Measurements from ENCODE around the gene DCAF15.
A peak's percentile ranks its signal among the peaks of the same experiment; 100 is the strongest.

The DCAF15 gene

DNA sequence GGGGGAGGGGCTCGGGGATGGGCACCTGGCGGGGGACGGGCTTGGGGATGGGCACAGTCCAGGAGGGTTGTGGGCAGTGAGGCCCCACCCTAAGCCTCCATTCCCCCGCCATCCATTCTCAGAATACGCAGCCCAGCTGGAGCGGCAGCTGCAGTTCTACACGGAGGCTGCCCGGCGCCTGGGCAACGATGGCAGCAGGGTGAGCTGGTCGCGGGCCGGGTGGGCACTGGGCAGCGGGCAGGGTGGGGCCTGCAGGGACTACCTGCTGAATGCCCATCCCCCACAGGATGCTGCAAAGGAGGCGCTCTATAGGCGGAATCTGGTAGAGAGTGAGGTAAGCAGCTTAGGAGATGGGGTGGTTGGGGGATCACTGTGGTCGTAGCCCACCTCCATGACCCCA is 22.4 kb upstream of the DCAF15 start:
- no peak for DNase-seq

DNA sequence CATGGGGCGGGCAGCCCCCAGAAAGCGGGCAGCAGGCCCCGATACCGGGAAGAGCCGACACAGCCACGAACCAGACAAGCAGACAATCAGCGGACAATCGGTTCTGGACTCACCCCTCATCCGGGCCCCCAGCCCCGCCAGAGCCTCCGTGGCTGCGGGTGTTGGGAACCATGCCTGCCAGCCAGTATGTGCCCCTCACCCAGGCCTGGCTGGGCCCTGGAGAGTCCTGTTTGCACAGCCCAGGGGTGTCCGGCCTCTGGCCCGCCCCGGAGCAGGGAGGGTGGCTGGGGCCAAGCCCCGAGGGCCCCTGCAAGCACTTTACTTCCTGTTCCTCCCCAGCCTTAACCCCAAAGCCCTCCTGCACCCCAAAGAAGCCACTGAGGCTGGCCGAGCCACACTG is 21.9 kb upstream of the DCAF15 start:
- no peak for DNase-seq

DNA sequence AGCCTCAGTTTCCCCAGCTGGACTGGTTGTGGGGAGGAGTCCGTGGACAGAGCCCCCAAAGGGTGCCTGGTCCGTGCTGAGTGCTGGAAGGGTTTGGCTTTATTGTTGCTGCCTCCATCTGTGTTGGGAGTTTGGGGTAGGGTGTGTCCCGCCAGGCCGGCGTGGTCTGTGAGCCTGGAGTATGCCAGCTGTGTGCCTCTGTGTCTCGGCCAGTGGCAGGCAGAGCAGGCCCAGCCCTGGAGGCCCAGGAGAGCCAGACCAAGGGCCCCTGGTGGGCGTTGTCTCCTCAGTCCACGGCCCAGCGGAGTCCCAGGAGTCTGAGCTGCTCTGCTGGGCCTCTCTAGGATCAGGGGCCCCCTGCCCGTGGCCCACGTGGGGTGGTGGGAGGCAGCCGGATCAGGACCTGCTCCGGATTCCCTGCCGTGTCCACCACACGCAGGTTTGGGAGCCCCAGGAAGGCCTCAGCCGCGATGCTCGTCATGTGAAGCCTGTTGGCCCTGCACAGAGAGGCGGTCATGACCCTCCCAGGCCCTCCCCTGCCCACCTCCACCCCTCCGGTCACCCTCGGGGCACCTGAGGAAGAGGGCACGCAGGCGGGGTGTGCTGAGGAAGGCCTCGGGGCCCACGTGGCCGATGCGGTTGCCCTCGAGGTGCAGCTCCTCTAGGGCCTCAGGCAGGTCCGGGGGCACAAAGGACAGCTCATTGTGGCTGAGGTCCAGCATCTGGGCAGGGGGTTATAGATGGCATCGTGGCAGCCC is 20.7 kb upstream of the DCAF15 start:
- DNase-seq: no peak

DNA sequence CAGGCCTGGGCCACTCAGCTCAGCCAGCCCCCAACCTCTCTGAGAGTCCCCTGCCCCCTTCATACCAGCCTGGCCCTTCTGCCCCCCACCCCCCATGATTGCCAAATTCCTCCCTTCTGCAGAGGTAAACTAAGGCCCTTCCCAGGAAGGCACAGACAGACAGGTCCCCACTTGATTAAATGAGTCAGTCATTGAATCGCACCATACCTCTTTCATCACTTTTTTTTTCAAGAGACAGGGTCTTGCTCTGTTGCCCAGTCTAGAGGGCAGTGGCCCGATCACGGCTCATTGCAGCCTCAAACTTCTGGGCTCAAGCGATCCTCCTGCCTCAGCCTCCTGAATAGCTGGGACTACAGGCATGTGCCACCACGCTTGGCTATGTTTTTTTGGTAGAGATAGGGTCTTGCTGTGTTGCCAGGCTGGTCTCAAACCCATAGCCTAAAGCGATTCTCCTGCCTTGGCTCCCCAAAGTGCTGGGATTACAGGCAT is 20.1 kb upstream of the DCAF15 start:
- DNase-seq: no peak

DNA sequence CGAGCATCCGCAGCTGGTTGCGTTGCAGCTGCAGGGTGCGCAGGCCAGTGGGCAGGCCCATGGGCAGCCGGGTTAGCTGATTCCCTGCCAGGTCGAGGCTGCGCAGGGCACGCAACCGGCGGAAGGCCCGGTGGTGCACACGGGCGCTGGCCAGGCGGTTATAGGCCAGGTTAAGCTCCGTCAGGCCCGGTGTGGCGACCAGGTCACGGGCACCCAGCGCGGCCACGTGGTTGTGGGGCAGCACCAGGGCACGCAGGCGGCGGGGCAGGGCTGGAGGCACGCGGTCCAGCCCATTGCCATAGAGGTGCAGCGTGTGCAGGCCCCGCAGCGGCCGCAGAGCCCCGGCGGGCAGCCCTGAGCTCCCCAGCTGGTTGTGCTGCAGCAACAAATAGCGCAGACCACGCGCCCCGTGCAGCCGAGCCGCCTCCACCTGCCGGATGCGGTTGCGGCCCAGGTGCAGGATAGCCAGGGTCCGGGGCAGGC is 19.4 kb upstream of the DCAF15 start:
- no peak for DNase-seq

DNA sequence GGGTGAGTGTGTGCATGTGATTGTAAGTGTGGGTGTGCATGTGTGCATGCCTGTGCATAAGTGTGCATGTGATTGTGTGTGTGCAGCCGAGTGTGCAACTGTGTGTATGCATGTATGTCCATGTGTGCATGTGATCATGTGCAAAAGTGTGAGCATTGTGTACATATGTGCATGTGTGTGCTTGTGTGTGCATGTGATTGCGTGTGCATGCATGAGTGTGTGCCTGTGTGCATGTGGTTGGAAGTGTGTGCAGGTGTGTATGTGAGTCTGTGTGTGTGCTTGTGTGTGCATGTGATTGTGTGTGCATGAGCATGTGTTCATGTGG is 17.6 kb upstream of the DCAF15 start:
- DNase-seq: no peak

DNA sequence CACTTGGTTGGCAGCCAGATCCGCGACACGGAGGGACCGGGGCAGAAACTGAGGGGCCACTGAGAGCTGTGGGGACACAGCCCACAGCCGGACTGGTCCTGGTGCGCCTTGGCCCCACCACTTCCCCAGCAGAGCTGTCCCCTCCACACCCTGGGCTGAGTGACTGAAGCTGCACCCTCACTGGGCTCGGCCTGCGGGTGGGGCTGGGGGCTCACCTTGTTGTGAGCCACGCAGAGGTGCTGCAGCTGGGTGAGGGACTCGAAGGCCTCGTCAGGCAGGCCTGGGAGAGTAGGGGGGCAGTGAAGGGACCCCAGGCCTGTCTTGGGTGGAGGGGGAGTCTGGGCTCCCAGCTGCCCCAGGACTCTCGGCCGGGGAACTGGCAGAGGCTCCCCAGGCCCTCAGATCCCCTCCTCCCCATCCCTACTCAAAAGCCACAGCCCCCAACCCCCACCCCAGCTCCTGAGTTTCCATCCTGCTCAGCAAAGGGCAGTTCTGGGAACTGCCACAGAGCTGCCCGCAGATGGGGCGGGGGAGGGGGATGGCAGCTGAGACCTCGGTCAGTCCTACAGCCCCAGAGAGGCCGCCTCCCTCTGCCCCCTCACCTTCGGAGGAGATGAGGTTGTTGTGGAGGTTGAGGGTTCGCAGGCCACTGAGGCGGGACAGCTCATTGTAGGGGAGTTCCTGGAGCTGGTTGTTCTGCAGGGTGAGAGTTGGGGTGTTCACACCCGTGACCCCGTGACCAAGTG is 16.4 kb upstream of the DCAF15 start:
- peak in 1 of 56 donors; percentile 14 for DNase-seq

DNA sequence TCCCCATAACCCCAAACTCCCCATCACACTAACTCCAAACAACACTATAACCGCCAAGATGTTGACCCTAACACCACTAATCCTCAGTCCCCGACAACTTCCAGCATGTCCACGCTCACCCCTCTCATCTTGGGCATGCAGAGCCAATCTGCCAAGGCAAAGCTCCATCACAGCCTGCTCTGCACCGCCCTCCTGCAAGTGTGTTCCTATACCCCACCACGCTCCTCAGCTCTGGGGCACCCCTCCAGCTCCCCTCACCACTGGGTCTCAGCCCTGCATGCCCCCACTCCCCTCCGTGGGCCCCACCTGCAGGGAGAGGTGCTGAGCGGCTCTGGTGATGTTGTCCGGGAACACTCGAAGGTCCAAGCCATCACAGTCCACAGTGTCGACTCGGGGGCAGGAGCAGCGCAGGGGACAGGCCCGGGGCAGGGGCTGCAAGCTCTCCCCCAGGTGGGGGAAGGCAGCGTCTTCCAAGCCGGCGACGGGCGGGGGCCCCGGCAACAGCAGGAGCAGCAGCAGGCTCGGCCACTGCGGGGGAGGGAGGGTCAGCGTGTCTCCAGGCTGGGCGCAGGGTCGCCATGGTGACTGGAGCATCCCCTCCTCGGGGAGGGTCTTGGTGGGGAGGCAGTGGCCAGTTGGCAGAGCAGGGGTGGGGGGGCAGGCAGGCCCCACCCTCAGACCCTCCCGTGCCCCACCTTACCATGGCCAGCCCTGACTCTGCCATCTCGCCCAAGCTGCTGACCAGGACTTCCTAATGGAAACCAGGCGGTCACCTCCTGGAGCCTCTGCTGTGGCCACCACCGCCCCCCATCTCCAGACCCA is 14.6 kb upstream of the DCAF15 start:
- peak in 1 of 56 donors; percentile 30 for DNase-seq

DNA sequence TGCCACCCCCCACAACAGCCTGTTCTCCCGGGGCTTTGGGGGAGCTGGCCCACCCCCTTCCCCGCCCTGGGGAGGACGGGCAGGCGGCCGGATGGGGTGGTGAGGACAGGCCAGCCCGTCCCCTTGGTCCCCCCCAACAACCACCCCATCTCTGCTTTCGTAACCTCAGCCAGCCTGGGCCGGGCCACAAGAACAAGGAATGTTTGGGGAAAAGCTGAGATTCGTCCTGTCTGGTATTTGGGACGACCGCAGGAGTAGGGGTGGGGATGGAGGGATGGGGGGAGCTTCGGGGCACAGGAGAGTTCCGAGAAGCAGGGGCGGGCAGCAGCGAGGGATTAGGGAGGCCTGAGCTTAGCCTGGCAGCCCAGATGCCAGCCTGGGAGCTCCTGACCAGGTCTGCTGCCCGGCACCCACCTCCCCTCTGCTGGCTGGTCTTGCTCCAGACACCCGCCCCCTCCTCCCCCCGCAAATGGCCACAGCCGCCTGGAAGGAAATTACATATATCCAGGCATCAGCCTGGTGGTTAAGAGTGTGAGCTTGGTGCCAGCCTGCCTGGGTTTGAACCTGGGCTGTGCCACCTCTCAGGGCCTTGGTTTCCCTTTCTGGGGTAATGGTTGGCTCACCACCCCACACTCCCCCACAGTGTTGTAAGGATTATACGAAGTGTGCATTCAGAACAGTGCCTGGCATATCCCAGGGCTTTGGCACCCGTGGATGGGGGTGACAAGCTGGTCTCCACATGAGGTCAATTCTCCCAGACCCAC is 13.8 kb upstream of the DCAF15 start, which contains the start of gene PODNL1:
PODNL1 (minus strand) TSS at position 117 of the 764 bp plus-strand sequence. CDS start 236 bp downstream, outside the sequence.
- DNase-seq: peak in 1 of 56 donors; percentile 7

DNA sequence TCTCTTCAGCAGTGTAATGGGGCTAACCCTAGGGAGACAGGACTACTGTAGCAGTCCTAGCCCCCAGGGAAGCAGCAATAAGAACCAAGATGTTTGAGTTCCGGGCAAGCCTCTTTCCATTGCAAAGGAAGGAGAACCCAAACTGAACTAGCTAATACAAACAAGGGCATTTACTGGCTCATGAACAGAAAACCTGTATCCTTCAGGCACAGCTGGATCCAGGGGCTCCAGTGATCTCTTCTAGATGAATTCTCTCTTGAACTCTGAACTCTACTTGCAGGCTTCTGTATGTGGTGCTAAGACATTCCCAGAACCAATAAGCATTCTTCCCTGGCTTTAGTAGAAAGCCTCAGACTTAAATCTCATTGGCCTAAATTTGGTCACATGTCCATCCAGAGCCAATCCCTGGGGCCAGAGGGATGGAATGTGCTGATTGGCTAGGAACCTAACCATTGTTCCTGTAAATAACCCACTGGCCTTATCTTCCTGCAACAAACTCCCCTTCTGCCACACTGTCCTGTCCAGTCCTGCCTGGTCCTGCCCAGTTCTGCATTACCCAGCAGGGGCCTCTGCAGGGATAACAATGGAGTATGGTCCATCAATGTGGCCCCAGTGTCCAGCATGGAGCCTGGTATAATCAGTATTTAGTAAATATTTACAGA is 10.2 kb upstream of the DCAF15 start:
- DNase-seq: no peak

DNA sequence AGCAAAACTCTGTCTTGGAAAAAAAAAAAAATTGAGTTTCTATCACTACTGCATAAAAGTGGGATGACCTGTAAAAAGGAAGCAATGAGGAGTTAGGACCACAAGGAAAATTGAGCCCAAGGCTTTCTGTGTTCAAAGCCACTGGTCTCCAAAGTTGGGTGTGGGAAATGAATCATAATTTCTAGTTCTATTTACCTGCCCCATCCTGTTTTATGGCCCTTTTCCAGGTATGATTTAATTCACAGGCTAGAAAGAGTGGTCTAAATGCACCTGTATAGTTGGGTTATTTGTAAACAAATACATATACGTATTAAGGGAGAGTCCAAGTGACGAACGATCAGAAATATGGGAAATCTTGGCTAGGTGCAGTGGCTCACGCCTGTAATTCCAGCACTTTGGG is 5.9 kb upstream of the DCAF15 start:
- DNase-seq: no peak

DNA sequence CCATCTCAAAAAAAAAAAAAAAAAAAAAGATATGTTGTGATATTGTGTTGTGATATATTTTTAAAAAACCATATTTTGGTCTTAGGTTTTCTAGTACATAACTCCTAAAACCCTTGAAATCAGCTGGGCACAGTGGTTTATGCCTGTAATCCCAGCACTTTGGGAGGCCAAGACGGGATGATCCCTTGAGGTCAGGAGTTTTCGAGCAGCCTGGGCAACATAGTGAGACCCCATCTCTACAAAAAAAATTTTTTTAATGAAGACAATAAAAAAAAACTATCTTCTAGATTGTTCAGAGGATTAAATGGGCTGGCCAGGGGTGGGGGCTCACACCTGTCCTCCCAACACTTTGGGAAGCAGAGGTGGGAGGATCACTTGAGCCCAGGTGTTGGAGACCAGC is 1.3 kb upstream of the DCAF15 start:
- DNase-seq: no peak

DNA sequence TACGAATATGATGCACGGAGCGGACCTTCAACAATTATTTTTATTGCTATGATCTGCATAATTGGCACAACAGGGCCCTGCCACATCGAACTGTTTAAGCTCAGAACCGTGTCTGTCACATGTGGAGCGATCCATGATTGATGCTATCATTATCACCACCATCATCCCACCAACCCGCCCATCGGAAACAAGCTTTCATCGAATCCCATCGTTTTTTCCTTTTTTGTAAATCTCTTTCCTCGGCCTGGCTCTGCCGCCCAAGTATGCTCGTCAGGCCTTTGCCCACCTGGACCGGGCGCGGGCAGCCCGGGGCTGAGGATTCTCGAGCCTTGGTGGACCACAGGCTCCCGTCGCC is 533 bp upstream of the DCAF15 start:
- DNase-seq: no peak

DNA sequence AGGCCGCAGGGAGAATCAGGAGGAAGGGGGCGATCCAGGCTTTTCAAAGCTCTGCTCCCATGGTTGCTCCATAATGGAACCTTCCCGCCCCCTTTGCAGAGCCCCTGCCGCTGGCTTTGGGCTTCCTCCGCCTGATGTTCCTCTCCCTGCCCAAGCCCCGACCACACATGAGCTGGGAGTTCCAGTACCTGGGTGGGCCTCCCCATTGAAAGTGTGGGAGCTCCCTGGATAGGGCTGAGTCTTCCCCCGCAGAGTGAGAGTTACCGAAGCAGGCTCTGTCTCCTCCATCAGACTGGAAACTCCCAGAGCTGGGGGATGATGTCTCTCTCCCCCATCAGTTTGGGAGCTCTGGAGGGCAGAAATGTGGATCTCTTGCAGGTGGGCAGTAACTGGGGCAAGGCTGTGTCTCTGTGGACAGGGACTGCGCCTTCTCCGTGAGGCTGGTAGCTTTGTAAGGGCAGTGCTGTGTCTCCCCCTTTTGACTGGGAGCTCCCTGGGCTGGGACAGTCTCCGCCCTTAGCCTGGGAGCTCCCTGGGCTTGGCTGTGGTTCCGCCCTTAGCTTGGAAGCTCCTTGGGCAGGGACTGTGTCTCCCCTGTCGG is 722 bp downstream of the DCAF15 start:
- peak in 4 of 56 donors; percentile 22 to 36 (median 24) for DNase-seq

DNA sequence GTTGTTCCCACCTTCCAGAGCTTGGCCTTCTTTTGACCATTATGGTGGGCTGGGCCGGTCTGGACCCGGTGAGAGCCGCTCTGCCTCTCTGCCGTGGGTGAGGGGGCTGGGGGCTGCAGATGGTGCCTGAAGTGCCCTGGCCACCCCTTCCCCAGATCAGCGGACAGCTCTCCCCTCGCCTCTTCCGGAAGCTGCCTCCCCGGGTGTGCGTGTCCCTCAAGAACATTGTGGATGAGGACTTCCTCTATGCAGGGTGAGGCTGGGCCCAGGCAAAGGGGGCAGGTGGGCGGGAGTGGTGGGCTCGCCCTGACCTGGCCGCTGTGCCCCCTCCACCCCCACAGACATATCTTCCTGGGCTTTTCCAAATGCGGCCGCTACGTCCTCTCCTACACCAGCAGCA is 1.9 kb downstream of the DCAF15 start:
- DNase-seq: no peak

DNA sequence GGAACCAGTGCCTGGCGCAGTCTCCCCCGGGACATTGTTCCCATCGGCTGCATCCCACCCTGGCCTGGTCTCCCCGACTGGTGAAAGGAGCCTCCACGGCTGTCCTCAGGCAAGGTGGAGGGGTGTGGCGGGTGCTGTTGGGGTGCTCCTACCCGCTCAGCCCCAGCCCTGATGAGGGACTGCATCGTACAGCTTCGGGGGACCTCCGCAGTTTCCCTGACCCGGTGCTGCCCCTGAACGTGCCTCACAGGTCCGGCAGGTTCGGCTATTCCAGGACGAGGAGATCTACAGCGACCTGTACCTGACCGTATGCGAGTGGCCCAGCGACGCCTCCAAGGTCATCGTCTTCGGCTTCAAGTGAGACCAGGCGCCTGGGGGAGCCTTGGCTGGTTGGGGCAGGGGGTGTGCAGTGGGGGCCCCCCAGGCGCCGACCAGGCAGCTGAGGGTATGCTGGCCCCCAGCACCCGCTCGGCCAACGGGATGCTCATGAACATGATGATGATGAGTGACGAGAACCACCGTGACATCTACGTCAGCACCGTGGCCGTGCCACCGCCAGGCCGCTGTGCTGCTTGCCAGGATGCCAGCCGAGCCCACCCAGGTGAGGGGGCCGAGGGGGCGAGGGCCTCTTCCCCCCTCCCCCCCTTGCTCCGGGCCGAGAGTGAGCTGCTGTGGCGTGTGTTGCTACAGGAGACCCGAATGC is 3.5 kb downstream of the DCAF15 start:
- no peak for DNase-seq

DNA sequence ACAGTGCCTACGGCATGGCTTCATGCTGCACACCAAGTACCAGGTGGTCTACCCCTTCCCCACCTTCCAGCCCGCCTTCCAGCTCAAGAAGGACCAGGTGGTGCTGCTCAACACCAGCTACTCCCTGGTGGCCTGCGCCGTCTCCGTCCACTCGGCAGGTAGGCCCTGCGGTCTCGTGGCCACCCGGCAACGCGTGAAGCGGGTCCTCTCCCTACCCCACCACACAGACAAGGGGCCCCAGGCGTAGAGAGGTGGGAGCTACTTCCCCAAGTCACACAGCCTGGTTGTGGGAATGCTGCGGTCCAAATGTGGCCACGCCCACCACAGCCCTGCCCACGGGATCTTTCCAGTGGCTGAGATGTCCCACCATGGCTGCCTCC is 4.0 kb downstream of the DCAF15 start:
- no peak for DNase-seq

DNA sequence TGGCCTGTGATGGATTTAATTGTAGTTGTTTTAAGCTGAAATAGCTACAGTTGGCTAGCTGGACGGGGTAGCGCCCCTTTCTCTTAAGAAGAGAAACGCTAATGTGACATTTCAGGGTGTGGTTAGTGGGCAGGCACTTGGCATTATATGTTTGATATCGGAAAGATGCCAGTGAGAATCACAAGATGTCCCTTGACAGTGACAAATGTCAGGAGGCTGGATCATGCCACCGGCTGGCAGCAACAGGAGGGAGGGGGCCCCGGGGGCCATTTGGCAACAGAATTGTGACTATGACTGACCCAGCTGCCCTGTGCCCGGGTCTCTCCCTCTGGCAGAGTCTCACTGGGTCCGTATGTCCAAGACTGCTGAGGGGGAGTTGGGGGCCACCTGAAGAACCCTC is 4.7 kb downstream of the DCAF15 start:
- no peak for DNase-seq

DNA sequence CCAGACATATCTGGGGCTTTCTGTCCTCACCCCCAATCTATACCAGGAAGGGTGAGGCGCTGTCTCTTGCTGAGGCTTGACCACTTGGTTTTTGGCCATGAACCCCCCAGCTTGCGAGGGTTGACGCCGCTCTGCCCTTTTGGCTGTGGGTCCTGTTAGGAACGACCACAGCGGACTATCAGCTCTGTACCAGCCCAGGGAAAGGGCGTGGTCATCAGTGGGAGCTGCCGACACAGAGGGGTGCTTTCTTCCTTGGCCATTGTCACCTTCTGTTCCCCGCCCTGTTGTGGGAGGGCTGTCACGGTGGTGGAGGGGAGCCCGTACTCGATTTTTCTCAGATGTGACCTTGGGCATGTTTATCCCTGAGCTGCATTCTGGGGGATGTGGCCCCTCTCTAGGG is 5.7 kb downstream of the DCAF15 start:
- DNase-seq: no peak
